Body of pancreas (tissue), 4 donors: ENCODE measurements around the gene RBSN. TPM values are rescaled to one million over a fixed set of nuclear protein-coding genes. Genes with fewer than 3 reads are reported as not detected.

Source experiments
- ATAC-seq: fragments of 150-250 bp; one replicate; pipeline ENCODE4 v1.9.1; 2016
- DNase-seq, 4 donors: peaks; one replicate each; pipeline ENCODE4 v3.0.0-alpha.2; 2019
- H3K27ac ChIP-seq, 4 donors: fragments of 200-600 bp; sonication (generic); 1 replicate in 3 of 4; 2 replicates in 1 of 4; pipeline versions ENCODE4 v1.5.1 to v1.6.1; 2016 to 2019; ENCODE audit warnings: mild to moderate bottlenecking in 1 of 4, mixed read lengths in 1 of 4, moderate library complexity in 1 of 4
- H3K27me3 ChIP-seq, 2 donors: fragments of 200-600 bp; sonication (generic); one replicate each; pipeline ENCODE4 v1.6.0; 2016; ENCODE audit warnings: mild to moderate bottlenecking in 1 of 2
- H3K36me3 ChIP-seq, 2 donors: fragments of 200-600 bp; sonication (generic); replicated peaks in 1 of 2; 2 replicates each; pipeline ENCODE4 v1.5.1; 2016; ENCODE audit warnings: low read depth in 2 of 2; ENCODE audit not compliant: insufficient read depth in 1 of 2
- H3K4me1 ChIP-seq: fragments of 200-600 bp; sonication (generic); one replicate; pipeline ENCODE4 v1.6.0; 2016
- H3K4me3 ChIP-seq, 2 donors: fragments of 200-600 bp; sonication (generic); 1 replicate in 1 of 2; 2 replicates in 1 of 2; pipeline ENCODE4 v1.5.1; 2016 to 2019
- H3K9me3 ChIP-seq, 3 donors: fragments of 200-600 bp; sonication (generic); 1 replicate in 2 of 3; 2 replicates in 1 of 3; pipeline ENCODE4 v1.5.1; 2016
- POLR2A ChIP-seq, 3 donors: fragments of 450-650 bp; IDR thresholded peaks; one replicate each; pipeline ENCODE4 v1.6.1; 2016; ENCODE audit warnings: antibody characterized with exemption in 3 of 3, mild to moderate bottlenecking in 2 of 3
- WGBS, 2 donors: methylation state at CpG; one replicate each; pipeline ENCODE4 v1.1.5; 2017; 5-methylcytosine and 5-hydroxymethylcytosine counted together
- intact Hi-C: fragments of 100-400 bp; cut with DNase I; formaldehyde crosslinking; loops from one replicate; pipeline ENCODE4 v1.15.1; 2023
- total RNA-seq, 2 donors: library from RNA; depleted of rRNA; stranded (reverse); fragments of >200 nt; gene quantifications; one replicate each; pipeline ENCODE4 v1.1.0, GENCODE V29; 2016
- TF ChIP-seq, protein P1 (sequence below), 7 experiments: fragments of 450-650 bp in 4 of 7; fragments of 200-600 bp in 3 of 7; sonication (generic) in 3 of 7; IDR thresholded peaks; one replicate each; pipeline ENCODE4 v1.5.1; 2016 to 2019; ENCODE audit warnings: antibody characterized with exemption in 7 of 7

Gene RBSN
- total RNA-seq, 2 donors from 2014 or later = 9.1 to 9.2 TPM

DNA sequence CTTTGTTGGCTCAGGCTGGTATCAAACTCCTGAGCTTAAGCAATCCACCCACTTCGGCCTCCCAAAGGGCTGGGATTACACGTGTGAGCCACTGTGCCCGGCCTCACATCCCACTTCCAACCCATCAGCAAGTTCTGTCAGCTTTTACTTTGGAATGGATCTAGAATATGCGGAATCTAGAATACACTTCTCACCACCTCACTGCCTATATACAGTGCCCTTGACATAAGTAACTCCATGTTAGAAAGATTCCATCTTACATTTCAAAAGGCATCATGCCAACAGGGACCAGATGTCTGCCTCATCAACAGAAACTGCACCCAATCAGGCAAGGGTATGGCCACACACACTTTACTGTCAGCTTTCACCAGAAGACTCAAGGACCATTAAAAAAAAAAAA, 9.9 kb upstream of the RBSN start:
- WGBS, 2 donors = 64 to 68% methylated on average over 4 of the region's 4 CpGs
- no peak for TF ChIP-seq POLR2A (IDR thresholded peaks at IDR 0.05)
- TF ChIP-seq, protein P1, sequence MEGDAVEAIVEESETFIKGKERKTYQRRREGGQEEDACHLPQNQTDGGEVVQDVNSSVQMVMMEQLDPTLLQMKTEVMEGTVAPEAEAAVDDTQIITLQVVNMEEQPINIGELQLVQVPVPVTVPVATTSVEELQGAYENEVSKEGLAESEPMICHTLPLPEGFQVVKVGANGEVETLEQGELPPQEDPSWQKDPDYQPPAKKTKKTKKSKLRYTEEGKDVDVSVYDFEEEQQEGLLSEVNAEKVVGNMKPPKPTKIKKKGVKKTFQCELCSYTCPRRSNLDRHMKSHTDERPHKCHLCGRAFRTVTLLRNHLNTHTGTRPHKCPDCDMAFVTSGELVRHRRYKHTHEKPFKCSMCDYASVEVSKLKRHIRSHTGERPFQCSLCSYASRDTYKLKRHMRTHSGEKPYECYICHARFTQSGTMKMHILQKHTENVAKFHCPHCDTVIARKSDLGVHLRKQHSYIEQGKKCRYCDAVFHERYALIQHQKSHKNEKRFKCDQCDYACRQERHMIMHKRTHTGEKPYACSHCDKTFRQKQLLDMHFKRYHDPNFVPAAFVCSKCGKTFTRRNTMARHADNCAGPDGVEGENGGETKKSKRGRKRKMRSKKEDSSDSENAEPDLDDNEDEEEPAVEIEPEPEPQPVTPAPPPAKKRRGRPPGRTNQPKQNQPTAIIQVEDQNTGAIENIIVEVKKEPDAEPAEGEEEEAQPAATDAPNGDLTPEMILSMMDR (IDR thresholded peaks at IDR 0.05) = no peak
- no peak overlapping the region for H3K4me3 ChIP-seq
- ATAC-seq = no peak
- no peak overlapping the region for H3K27ac ChIP-seq
- DNase-seq = no peak
- intact Hi-C loops = no loop called here
- no peaks in the 10 kb centered on the region for H3K27me3 ChIP-seq
- H3K4me1 ChIP-seq = peaks cover 6% of the 10 kb centered on the region
- H3K36me3 ChIP-seq = no peaks in the 10 kb centered on the region
- no peaks in the 10 kb centered on the region for H3K9me3 ChIP-seq

GRCh38 chr3:15108082-15108545, 9.2 kb upstream of the RBSN start:
- 17 to 21% methylated on average over 7 to 11 of the region's 11 CpGs for WGBS, 2 donors
- no peak for TF ChIP-seq POLR2A (IDR thresholded peaks at IDR 0.05)
- TF ChIP-seq, protein P1 (IDR thresholded peaks at IDR 0.05) = peak; percentile 70 to 83 (median 72)
- Histone ChIP-seq H3K4me3 (no peak overlapping the region), H3K36me3 (no peaks in the 10 kb centered on the region), H3K4me1 (peaks cover 6% of the 10 kb centered on the region), H3K9me3 (no peaks in the 10 kb centered on the region), H3K27me3 (no peaks in the 10 kb centered on the region), H3K27ac (no peak overlapping the region)
- peak; percentile 62 to 74 (median 70) for DNase-seq
- intact Hi-C loops = no loop called here
- peak; percentile 82 for ATAC-seq

- Histone ChIP-seq H3K36me3 (no peaks in the 10 kb centered on the region), H3K4me3 (no peak overlapping the region), H3K27ac (no peak overlapping the region), H3K27me3 (no peaks in the 10 kb centered on the region), H3K4me1 (peaks cover 6% of the 10 kb centered on the region), H3K9me3 (no peaks in the 10 kb centered on the region)
- 61 to 64% methylated on average over 16 of the region's 16 CpGs for WGBS, 2 donors
- no peak for TF ChIP-seq POLR2A (IDR thresholded peaks at IDR 0.05)
- TF ChIP-seq, protein P1 (IDR thresholded peaks at IDR 0.05) = no peak
- DNase-seq = no peak
- no peak for ATAC-seq
- intact Hi-C loops = no loop called here
Observed at GRCh38 chr3:15107075-15107947, 8.4 kb upstream of the RBSN start.

DNA sequence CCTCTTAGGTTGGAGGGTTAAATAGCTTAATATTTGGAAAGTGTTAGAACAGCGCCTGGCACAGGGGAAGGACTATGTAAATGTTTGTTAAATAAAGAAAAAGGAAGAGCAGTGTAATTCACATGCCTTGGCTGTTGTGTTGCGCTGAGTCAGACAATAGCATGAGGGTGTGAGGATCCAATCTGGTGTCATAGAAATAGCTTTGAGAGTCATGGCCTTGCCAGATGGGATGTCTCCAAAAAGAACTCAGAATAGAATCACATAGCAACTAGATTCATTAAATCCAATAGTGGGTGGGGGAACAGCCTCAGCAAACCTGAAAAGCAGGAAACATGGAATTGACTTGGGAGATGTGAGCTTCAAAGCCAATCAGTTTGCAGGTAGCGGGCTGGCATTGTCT, 3.9 kb upstream of the RBSN start:
- no peak for TF ChIP-seq POLR2A (IDR thresholded peaks at IDR 0.05)
- TF ChIP-seq, protein P1 (IDR thresholded peaks at IDR 0.05) = no peak
- WGBS, 2 donors = 67 to 79% methylated on average over 3 of the region's 3 CpGs
- Histone ChIP-seq H3K4me3 (no peak overlapping the region), H3K36me3 (no peaks in the 10 kb centered on the region), H3K27ac (no peak overlapping the region), H3K27me3 (no peaks in the 10 kb centered on the region), H3K4me1 (peaks cover 8% of the 10 kb centered on the region), H3K9me3 (no peaks in the 10 kb centered on the region)
- intact Hi-C loops = no loop called here
- ATAC-seq (no peak), DNase-seq (no peak)
